IPS-20b (cell line): ENCODE measurements around the gene HYLS1.

ENCODE experiments used
- H3K27ac ChIP-seq: one replicate; pipeline ENCODE4 v1.5.1; 2013; ENCODE audit warnings: low read length
- H3K27me3 ChIP-seq: 2 replicates; pipeline ENCODE4 v1.6.1; 2013; ENCODE audit warnings: mild to moderate bottlenecking, low read length, inconsistent platforms; ENCODE audit not compliant: insufficient read depth
- H3K36me3 ChIP-seq: 2 replicates; pipeline ENCODE4 v1.6.1; 2013; ENCODE audit warnings: low read depth, mild to moderate bottlenecking, inconsistent platforms, low read length, moderate library complexity; ENCODE audit not compliant: insufficient read depth
- H3K4me1 ChIP-seq: 2 replicates; pipeline ENCODE4 v1.6.1; 2013; ENCODE audit warnings: mild to moderate bottlenecking, control low read depth, inconsistent platforms, low read length, moderate library complexity; ENCODE audit not compliant: insufficient read depth
- H3K4me3 ChIP-seq: 2 replicates; pipeline ENCODE4 v1.5.1; 2013; ENCODE audit warnings: mild to moderate bottlenecking, low read length, inconsistent platforms
- H3K9ac ChIP-seq: 2 replicates; pipeline ENCODE4 v1.6.1; 2013; ENCODE audit warnings: low read depth, mild to moderate bottlenecking, inconsistent platforms, low read length, moderate library complexity
- H3K9me3 ChIP-seq: 2 replicates; pipeline ENCODE4 v1.6.1; 2013; ENCODE audit warnings: mild to moderate bottlenecking, low read depth, low read length, inconsistent platforms; ENCODE audit not compliant: insufficient read depth

The HYLS1 gene

GRCh38 chr11:125924384-125925007, 37.0 kb downstream of the HYLS1 start:
- no peaks in the 10 kb centered on the region for H3K9me3 ChIP-seq
- no peaks in the 10 kb centered on the region for H3K27me3 ChIP-seq
- H3K4me3 ChIP-seq = no peak overlapping the region
- no peak overlapping the region for H3K9ac ChIP-seq
- no peaks in the 10 kb centered on the region for H3K4me1 ChIP-seq
- H3K36me3 ChIP-seq = no peaks in the 10 kb centered on the region
- H3K27ac ChIP-seq = no peak overlapping the region

GRCh38 chr11:125925247-125925740, 37.8 kb downstream of the HYLS1 start:
- Histone ChIP-seq H3K36me3 (no peaks in the 10 kb centered on the region), H3K4me3 (no peak overlapping the region), H3K4me1 (no peaks in the 10 kb centered on the region), H3K9ac (no peak overlapping the region), H3K9me3 (no peaks in the 10 kb centered on the region; the same call in 1 of the 2 replicates), H3K27ac (no peak overlapping the region), H3K27me3 (no peaks in the 10 kb centered on the region)

GRCh38 chr11:125925804-125926203, 38.3 kb downstream of the HYLS1 start:
- H3K27ac ChIP-seq = no peak overlapping the region
- no peaks in the 10 kb centered on the region; the same call in 1 of the 2 replicates for H3K9me3 ChIP-seq
- no peaks in the 10 kb centered on the region for H3K27me3 ChIP-seq
- no peaks in the 10 kb centered on the region for H3K36me3 ChIP-seq
- no peak overlapping the region for H3K9ac ChIP-seq
- no peaks in the 10 kb centered on the region for H3K4me1 ChIP-seq
- H3K4me3 ChIP-seq = no peak overlapping the region

GRCh38 chr11:125926682-125927081, 39.2 kb downstream of the HYLS1 start:
- no peaks in the 10 kb centered on the region; the same call in 1 of the 2 replicates for H3K9me3 ChIP-seq
- no peak overlapping the region for H3K4me3 ChIP-seq
- H3K27ac ChIP-seq = no peak overlapping the region
- no peak overlapping the region for H3K9ac ChIP-seq
- no peaks in the 10 kb centered on the region for H3K4me1 ChIP-seq
- H3K36me3 ChIP-seq = no peaks in the 10 kb centered on the region
- peaks cover 1% of the 10 kb centered on the region; the same call in 1 of the 2 replicates for H3K27me3 ChIP-seq

- no peaks in the 10 kb centered on the region; the same call in 1 of the 2 replicates for H3K9me3 ChIP-seq
- no peak overlapping the region for H3K27ac ChIP-seq
- H3K4me1 ChIP-seq = peaks cover 15% of the 10 kb centered on the region; the same call in 1 of the 2 replicates
- H3K9ac ChIP-seq = no peak overlapping the region
- H3K36me3 ChIP-seq = no peaks in the 10 kb centered on the region
- H3K27me3 ChIP-seq = peaks cover 12% of the 10 kb centered on the region; the same call in 1 of the 2 replicates
- no peak overlapping the region for H3K4me3 ChIP-seq
These were observed 42.1 kb downstream of the HYLS1 start for GRCh38 chr11:125929445-125930075.

GRCh38 chr11:125930076-125930450, 42.6 kb downstream of the HYLS1 start:
- no peaks in the 10 kb centered on the region; the same call in 1 of the 2 replicates for H3K9me3 ChIP-seq
- peaks cover 12% of the 10 kb centered on the region; the same call in 1 of the 2 replicates for H3K27me3 ChIP-seq
- no peaks in the 10 kb centered on the region for H3K36me3 ChIP-seq
- H3K9ac ChIP-seq = no peak overlapping the region
- no peak overlapping the region for H3K4me3 ChIP-seq
- H3K27ac ChIP-seq = no peak overlapping the region
- peaks cover 15% of the 10 kb centered on the region; the same call in 1 of the 2 replicates for H3K4me1 ChIP-seq

- Histone ChIP-seq H3K4me3 (no peak overlapping the region), H3K27ac (no peak overlapping the region), H3K9ac (no peak overlapping the region), H3K9me3 (no peaks in the 10 kb centered on the region; the same call in 1 of the 2 replicates), H3K27me3 (peaks cover 12% of the 10 kb centered on the region; the same call in 1 of the 2 replicates), H3K4me1 (peaks cover 15% of the 10 kb centered on the region; the same call in 1 of the 2 replicates), H3K36me3 (no peaks in the 10 kb centered on the region)
These were observed 43.6 kb downstream of the HYLS1 start for GRCh38 chr11:125931116-125931515.

GRCh38 chr11:125931668-125932067, 44.2 kb downstream of the HYLS1 start:
- Histone ChIP-seq H3K27ac (no peak overlapping the region), H3K27me3 (peaks cover 12% of the 10 kb centered on the region; the same call in 1 of the 2 replicates), H3K4me1 (peaks cover 15% of the 10 kb centered on the region; the same call in 1 of the 2 replicates), H3K9ac (no peak overlapping the region), H3K36me3 (no peaks in the 10 kb centered on the region), H3K9me3 (no peaks in the 10 kb centered on the region; the same call in 1 of the 2 replicates), H3K4me3 (no peak overlapping the region)

GRCh38 chr11:125932301-125932700, 44.8 kb downstream of the HYLS1 start:
- Histone ChIP-seq H3K4me3 (no peak overlapping the region), H3K9ac (no peak overlapping the region), H3K27me3 (peaks cover 12% of the 10 kb centered on the region; the same call in 1 of the 2 replicates), H3K9me3 (no peaks in the 10 kb centered on the region; the same call in 1 of the 2 replicates), H3K36me3 (no peaks in the 10 kb centered on the region), H3K4me1 (peaks cover 15% of the 10 kb centered on the region; the same call in 1 of the 2 replicates), H3K27ac (no peak overlapping the region)

- no peaks in the 10 kb centered on the region for H3K36me3 ChIP-seq
- peak overlapping the region; percentile 61; the same call in 1 of the 2 replicates for H3K9ac ChIP-seq
- peaks cover 15% of the 10 kb centered on the region; the same call in 1 of the 2 replicates for H3K4me1 ChIP-seq
- H3K27me3 ChIP-seq = peaks cover 12% of the 10 kb centered on the region; the same call in 1 of the 2 replicates
- H3K4me3 ChIP-seq = peak overlapping the region; percentile 34; the same call in 1 of the 2 replicates
- H3K27ac ChIP-seq = no peak overlapping the region
- no peaks in the 10 kb centered on the region; the same call in 1 of the 2 replicates for H3K9me3 ChIP-seq
These were observed 45.8 kb downstream of the HYLS1 start for GRCh38 chr11:125933030-125933813.

GRCh38 chr11:125934473-125934872, 47.0 kb downstream of the HYLS1 start:
- Histone ChIP-seq H3K36me3 (no peaks in the 10 kb centered on the region), H3K4me3 (no peak overlapping the region), H3K27me3 (peaks cover 12% of the 10 kb centered on the region; the same call in 1 of the 2 replicates), H3K9ac (no peak overlapping the region), H3K4me1 (peaks cover 15% of the 10 kb centered on the region; the same call in 1 of the 2 replicates), H3K9me3 (no peaks in the 10 kb centered on the region; the same call in 1 of the 2 replicates), H3K27ac (no peak overlapping the region)
